ENCODE measurements around the gene MED13L.
A peak's percentile ranks its signal among the peaks of the same experiment; 100 is the strongest.

The MED13L gene

GRCh38 chr12:116159593-116160200, 117.8 kb downstream of the MED13L start:
- Histone ChIP-seq H3K4me3 (ENCODE audit: insufficient read length, low read depth) (no peak overlapping the region), H3K9ac (ENCODE audit: insufficient read length, low read depth) (no peak overlapping the region), H3K36me3 (ENCODE audit: insufficient read depth, insufficient read length, low read length) (no peaks in the 10 kb centered on the region), H3K9me3 (ENCODE audit: insufficient read depth, low read length) (no peaks in the 10 kb centered on the region), H3K27me3 (ENCODE audit: insufficient read depth, insufficient read length) (no peaks in the 10 kb centered on the region), H3K4me1 (ENCODE audit: insufficient read depth, insufficient read length) (no peaks in the 10 kb centered on the region)
- TF ChIP-seq ZNF274 (IDR thresholded peaks at IDR 0.05; ENCODE audit: low read depth, low read length), result no peak
- no peak for TF ChIP-seq YY1 (IDR thresholded peaks at IDR 0.05; ENCODE audit: insufficient read depth, insufficient read length)
- TF ChIP-seq SUZ12 (IDR thresholded peaks at IDR 0.05; ENCODE audit: extremely low read depth, insufficient read depth, insufficient read length), result no peak
- no peak for DNase-seq (ENCODE audit: low read depth, low spot score)

GRCh38 chr12:116159175-116159574, 118.3 kb downstream of the MED13L start:
- H3K9ac ChIP-seq (ENCODE audit: insufficient read length, low read depth), result no peak overlapping the region
- DNase-seq (ENCODE audit: low read depth, low spot score), result no peak
- no peak overlapping the region for H3K4me3 ChIP-seq (ENCODE audit: insufficient read length, low read depth)
- no peaks in the 10 kb centered on the region for H3K27me3 ChIP-seq (ENCODE audit: insufficient read depth, insufficient read length)
- TF ChIP-seq YY1 (IDR thresholded peaks at IDR 0.05; ENCODE audit: insufficient read depth, insufficient read length), result no peak
- no peak for TF ChIP-seq ZNF274 (IDR thresholded peaks at IDR 0.05; ENCODE audit: low read depth, low read length)
- TF ChIP-seq SUZ12 (IDR thresholded peaks at IDR 0.05; ENCODE audit: extremely low read depth, insufficient read depth, insufficient read length), result no peak
- no peaks in the 10 kb centered on the region for H3K9me3 ChIP-seq (ENCODE audit: insufficient read depth, low read length)
- H3K36me3 ChIP-seq (ENCODE audit: insufficient read depth, insufficient read length, low read length), result no peaks in the 10 kb centered on the region
- H3K4me1 ChIP-seq (ENCODE audit: insufficient read depth, insufficient read length), result no peaks in the 10 kb centered on the region

- Histone ChIP-seq H3K27me3 (ENCODE audit: insufficient read depth, insufficient read length) (no peaks in the 10 kb centered on the region), H3K36me3 (ENCODE audit: insufficient read depth, insufficient read length, low read length) (no peaks in the 10 kb centered on the region), H3K4me1 (ENCODE audit: insufficient read depth, insufficient read length) (no peaks in the 10 kb centered on the region), H3K4me3 (ENCODE audit: insufficient read length, low read depth) (no peak overlapping the region), H3K9ac (ENCODE audit: insufficient read length, low read depth) (no peak overlapping the region), H3K9me3 (ENCODE audit: insufficient read depth, low read length) (no peaks in the 10 kb centered on the region)
- TF ChIP-seq ZNF274 (IDR thresholded peaks at IDR 0.05; ENCODE audit: low read depth, low read length) (no peak), SUZ12 (IDR thresholded peaks at IDR 0.05; ENCODE audit: extremely low read depth, insufficient read depth, insufficient read length) (no peak), YY1 (IDR thresholded peaks at IDR 0.05; ENCODE audit: insufficient read depth, insufficient read length) (no peak)
- DNase-seq (ENCODE audit: low read depth, low spot score), result no peak
Measured at GRCh38 chr12:116157845-116158267, 119.6 kb downstream of the MED13L start.

- no peak overlapping the region for H3K4me3 ChIP-seq (ENCODE audit: insufficient read length, low read depth)
- H3K4me1 ChIP-seq (ENCODE audit: insufficient read depth, insufficient read length), result no peaks in the 10 kb centered on the region
- H3K9me3 ChIP-seq (ENCODE audit: insufficient read depth, low read length), result no peaks in the 10 kb centered on the region
- no peaks in the 10 kb centered on the region for H3K27me3 ChIP-seq (ENCODE audit: insufficient read depth, insufficient read length)
- H3K9ac ChIP-seq (ENCODE audit: insufficient read length, low read depth), result no peak overlapping the region
- no peaks in the 10 kb centered on the region for H3K36me3 ChIP-seq (ENCODE audit: insufficient read depth, insufficient read length, low read length)
- DNase-seq (ENCODE audit: low read depth, low spot score), result no peak
- TF ChIP-seq SUZ12 (IDR thresholded peaks at IDR 0.05; ENCODE audit: extremely low read depth, insufficient read depth, insufficient read length), result no peak
- TF ChIP-seq ZNF274 (IDR thresholded peaks at IDR 0.05; ENCODE audit: low read depth, low read length), result no peak
- TF ChIP-seq YY1 (IDR thresholded peaks at IDR 0.05; ENCODE audit: insufficient read depth, insufficient read length), result no peak
Measured at GRCh38 chr12:116156614-116157013, 120.9 kb downstream of the MED13L start.

GRCh38 chr12:116155383-116155782, 122.1 kb downstream of the MED13L start:
- DNase-seq (ENCODE audit: low read depth, low spot score), result no peak
- Histone ChIP-seq H3K4me3 (ENCODE audit: insufficient read length, low read depth) (no peak overlapping the region), H3K4me1 (ENCODE audit: insufficient read depth, insufficient read length) (no peaks in the 10 kb centered on the region), H3K27me3 (ENCODE audit: insufficient read depth, insufficient read length) (no peaks in the 10 kb centered on the region), H3K9ac (ENCODE audit: insufficient read length, low read depth) (no peak overlapping the region), H3K9me3 (ENCODE audit: insufficient read depth, low read length) (no peaks in the 10 kb centered on the region), H3K36me3 (ENCODE audit: insufficient read depth, insufficient read length, low read length) (no peaks in the 10 kb centered on the region)
- TF ChIP-seq SUZ12 (IDR thresholded peaks at IDR 0.05; ENCODE audit: extremely low read depth, insufficient read depth, insufficient read length) (no peak), ZNF274 (IDR thresholded peaks at IDR 0.05; ENCODE audit: low read depth, low read length) (no peak), YY1 (IDR thresholded peaks at IDR 0.05; ENCODE audit: insufficient read depth, insufficient read length) (no peak)

- no peak overlapping the region for H3K9ac ChIP-seq (ENCODE audit: insufficient read length, low read depth)
- H3K4me3 ChIP-seq (ENCODE audit: insufficient read length, low read depth), result no peak overlapping the region
- no peaks in the 10 kb centered on the region for H3K27me3 ChIP-seq (ENCODE audit: insufficient read depth, insufficient read length)
- peak; percentile 32 for DNase-seq (ENCODE audit: low read depth, low spot score)
- no peaks in the 10 kb centered on the region for H3K9me3 ChIP-seq (ENCODE audit: insufficient read depth, low read length)
- no peaks in the 10 kb centered on the region for H3K36me3 ChIP-seq (ENCODE audit: insufficient read depth, insufficient read length, low read length)
- TF ChIP-seq YY1 (IDR thresholded peaks at IDR 0.05; ENCODE audit: insufficient read depth, insufficient read length) (no peak), SUZ12 (IDR thresholded peaks at IDR 0.05; ENCODE audit: extremely low read depth, insufficient read depth, insufficient read length) (no peak), ZNF274 (IDR thresholded peaks at IDR 0.05; ENCODE audit: low read depth, low read length) (no peak)
- H3K4me1 ChIP-seq (ENCODE audit: insufficient read depth, insufficient read length), result no peaks in the 10 kb centered on the region
Measured at GRCh38 chr12:116153983-116154382, 123.5 kb downstream of the MED13L start.

GRCh38 chr12:116153113-116153512, 124.4 kb downstream of the MED13L start:
- TF ChIP-seq YY1 (IDR thresholded peaks at IDR 0.05; ENCODE audit: insufficient read depth, insufficient read length) (no peak), ZNF274 (IDR thresholded peaks at IDR 0.05; ENCODE audit: low read depth, low read length) (no peak), SUZ12 (IDR thresholded peaks at IDR 0.05; ENCODE audit: extremely low read depth, insufficient read depth, insufficient read length) (no peak)
- no peaks in the 10 kb centered on the region for H3K36me3 ChIP-seq (ENCODE audit: insufficient read depth, insufficient read length, low read length)
- H3K4me3 ChIP-seq (ENCODE audit: insufficient read length, low read depth), result no peak overlapping the region
- no peak overlapping the region for H3K9ac ChIP-seq (ENCODE audit: insufficient read length, low read depth)
- H3K9me3 ChIP-seq (ENCODE audit: insufficient read depth, low read length), result no peaks in the 10 kb centered on the region
- no peak for DNase-seq (ENCODE audit: low read depth, low spot score)
- H3K4me1 ChIP-seq (ENCODE audit: insufficient read depth, insufficient read length), result no peaks in the 10 kb centered on the region
- H3K27me3 ChIP-seq (ENCODE audit: insufficient read depth, insufficient read length), result no peaks in the 10 kb centered on the region

Data from NT2/D1 (cell line).